CD14-positive monocyte (primary cell): ENCODE results near the gene SLC9A4. TPM values are rescaled to one million over a fixed set of nuclear protein-coding genes. Genes with fewer than 3 reads are reported as not detected.

ENCODE experiments used
- DNase-seq, 3 donors: peaks; one replicate each; pipeline ENCODE4 v3.0.0-alpha.2; 2011 to 2022
- H2AFZ ChIP-seq: 2 replicates; pipeline ENCODE4 v1.6.0; 2012; ENCODE audit warnings: mild to moderate bottlenecking, low read depth, low read length, inconsistent platforms; ENCODE audit not compliant: insufficient read depth, poor library complexity, severe bottlenecking
- H3K27ac ChIP-seq, 2 donors: 1 replicate in 1 of 2; 2 replicates in 1 of 2; pipeline ENCODE4 v1.5.1; 2012 to 2013; ENCODE audit warnings: low read length in 2 of 2, control low read depth in 1 of 2, inconsistent platforms in 1 of 2, low read depth in 1 of 2, mild to moderate bottlenecking in 1 of 2
- H3K27me3 ChIP-seq, 2 donors: one replicate each; pipeline versions ENCODE4 v1.6.0 to v1.6.1; 2011 to 2013; ENCODE audit warnings: low read length in 2 of 2; ENCODE audit not compliant: control insufficient read depth in 2 of 2, insufficient read depth in 2 of 2
- H3K36me3 ChIP-seq, 2 donors: replicated peaks in 1 of 2; 1 replicate in 1 of 2; 2 replicates in 1 of 2; pipeline versions ENCODE4 v1.5.1 to v1.6.1; 2012 to 2013; ENCODE audit warnings: low read length in 2 of 2, control low read depth in 1 of 2, inconsistent platforms in 1 of 2, mild to moderate bottlenecking in 1 of 2; ENCODE audit not compliant: insufficient read depth in 2 of 2, control insufficient read depth in 1 of 2
- H3K4me1 ChIP-seq, 2 donors: 1 replicate in 1 of 2; 2 replicates in 1 of 2; pipeline versions ENCODE4 v1.5.1 to v1.6.1; 2012 to 2013; ENCODE audit warnings: low read length in 2 of 2, control low read depth in 1 of 2, inconsistent platforms in 1 of 2, mild to moderate bottlenecking in 1 of 2, moderate library complexity in 1 of 2; ENCODE audit not compliant: insufficient read depth in 2 of 2, control insufficient read depth in 1 of 2
- H3K4me2 ChIP-seq: replicated peaks from 2 replicates; pipeline ENCODE3; 2012; ENCODE audit warnings: low read length, moderate library complexity, mild to moderate bottlenecking; ENCODE audit not compliant: poor library complexity, severe bottlenecking; ENCODE audit errors: extremely low read depth
- H3K4me3 ChIP-seq, 3 experiments: fragments of 200-600 bp in 1 of 3; sonication (generic) in 1 of 3; replicated peaks in 1 of 3; 1 replicate in 2 of 3; 2 replicates in 1 of 3; pipeline ENCODE4 v1.5.1; 2011 to 2013; ENCODE audit warnings: low read length in 3 of 3, mild to moderate bottlenecking in 3 of 3, control low read depth in 2 of 3, low read depth in 2 of 3, inconsistent platforms in 1 of 3, moderate library complexity in 1 of 3
- H3K79me2 ChIP-seq: 2 replicates; pipeline ENCODE4 v1.6.0; 2012; ENCODE audit warnings: mild to moderate bottlenecking, control low read depth, inconsistent platforms, low read length, moderate library complexity; ENCODE audit not compliant: insufficient read depth
- H3K9ac ChIP-seq: 2 replicates; pipeline ENCODE4 v1.6.0; 2017; ENCODE audit warnings: low read length, mild to moderate bottlenecking; ENCODE audit not compliant: insufficient read depth, poor library complexity, severe bottlenecking
- H3K9me3 ChIP-seq, 2 donors: replicated peaks in 1 of 2; 1 replicate in 1 of 2; 2 replicates in 1 of 2; pipeline versions ENCODE4 v1.5.1 to v1.6.1; 2012 to 2013; ENCODE audit warnings: low read length in 2 of 2, control low read depth in 1 of 2; ENCODE audit not compliant: control insufficient read depth in 1 of 2, insufficient read depth in 1 of 2
- H4K20me1 ChIP-seq: 2 replicates; pipeline ENCODE4 v1.6.0; 2012; ENCODE audit warnings: mild to moderate bottlenecking, low read length, control low read depth, moderate library complexity; ENCODE audit not compliant: insufficient read depth
- H3K27ac Mint-ChIP-seq, 7 donors: one replicate each; pipeline ENCODE4 v1.8.0; 2020; ENCODE audit warnings: mild to moderate bottlenecking in 7 of 7, mixed read lengths in 7 of 7, moderate library complexity in 6 of 7, inconsistent platforms in 2 of 7
- H3K27me3 Mint-ChIP-seq, 3 donors: one replicate each; pipeline ENCODE4 v1.8.0; 2021 to 2022; ENCODE audit warnings: low read depth in 3 of 3, mild to moderate bottlenecking in 3 of 3, mixed read lengths in 3 of 3, moderate library complexity in 3 of 3, inconsistent platforms in 1 of 3
- H3K36me3 Mint-ChIP-seq, 2 donors: one replicate each; pipeline ENCODE4 v1.8.0; 2020; ENCODE audit warnings: mixed read lengths in 2 of 2, inconsistent platforms in 1 of 2, mild to moderate bottlenecking in 1 of 2
- H3K4me1 Mint-ChIP-seq: one replicate; pipeline ENCODE4 v1.8.0; 2020; ENCODE audit warnings: mild to moderate bottlenecking, mixed read lengths
- H3K4me3 Mint-ChIP-seq, 2 donors: one replicate each; pipeline ENCODE4 v1.8.0; 2020; ENCODE audit warnings: mild to moderate bottlenecking in 2 of 2, mixed read lengths in 2 of 2, moderate library complexity in 1 of 2
- H3K9me3 Mint-ChIP-seq, 7 donors: one replicate each; pipeline ENCODE4 v1.8.0; 2020 to 2022; ENCODE audit warnings: mixed read lengths in 7 of 7, mild to moderate bottlenecking in 6 of 7, moderate library complexity in 6 of 7, inconsistent platforms in 2 of 7
- WGBS: methylation state at CpG from one replicate; pipeline ENCODE4 v1.1.5; 2013; ENCODE audit warnings: missing lambda C conversion rate; ENCODE audit not compliant: insufficient coverage; 5-methylcytosine and 5-hydroxymethylcytosine counted together
- intact Hi-C, 2 donors: fragments of 100-400 bp; cut with micrococcal nuclease; formaldehyde crosslinking; loops; one replicate each; pipeline versions ENCODE4 v1.15.0 to v1.15.1; 2023
- polyA plus RNA-seq, 3 donors: library from polyadenylated mRNA; depleted of rRNA in 1 of 3; unstranded in 2 of 3; stranded (reverse) in 1 of 3; fragments of 300-500 nt in 2 of 3; fragments of >200 nt in 1 of 3; fragmentation: Illumina TruSeq in 2 of 3; gene quantifications; 1 replicate in 2 of 3; 2 replicates in 1 of 3; pipeline ENCODE4 v1.2.3, GENCODE V29; 2012 to 2021
- TF ChIP-seq, protein P1 (sequence below): fragments of 200-600 bp; IDR thresholded peaks from one replicate; pipeline ENCODE4 v1.8.0; 2022; ENCODE audit warnings: antibody characterized with exemption, mild to moderate bottlenecking

Gene SLC9A4
- polyA plus RNA-seq, 3 donors = not detected

DNA sequence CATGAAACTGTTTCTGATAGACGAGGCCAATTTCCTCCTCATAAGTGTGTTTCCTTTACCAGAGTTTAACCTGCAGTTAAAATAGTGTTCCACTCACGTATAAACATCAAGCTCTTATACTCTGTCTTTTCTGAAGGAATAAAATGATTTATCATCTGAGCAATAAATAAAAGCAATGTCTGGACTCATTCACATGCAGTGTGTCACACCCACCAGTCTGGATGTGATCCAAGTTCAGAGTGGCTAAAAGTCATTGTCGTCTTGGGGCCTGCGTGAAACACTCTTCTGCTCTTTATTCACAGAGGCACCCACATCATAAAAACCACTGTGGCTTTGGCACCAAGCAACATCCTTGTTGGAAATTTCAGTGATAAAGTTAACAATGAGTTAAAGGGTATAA lies 19.5 kb upstream of the SLC9A4 start:
- H3K4me1 Mint-ChIP-seq = no peaks in the 10 kb centered on the region
- peaks cover 0 to 4% (median 2%) of the 10 kb centered on the region in 3 donors for H3K27me3 Mint-ChIP-seq
- H3K9ac ChIP-seq = no peak overlapping the region
- H4K20me1 ChIP-seq = no peaks in the 10 kb centered on the region
- no peak for DNase-seq
- no peaks in the 10 kb centered on the region for H3K9me3 ChIP-seq
- H3K36me3 Mint-ChIP-seq = no peaks in the 10 kb centered on the region
- H3K4me1 ChIP-seq = no peaks in the 10 kb centered on the region
- no peak overlapping the region for H3K4me3 Mint-ChIP-seq
- no peaks in the 10 kb centered on the region for H3K36me3 ChIP-seq
- no peaks in the 10 kb centered on the region for H3K79me2 ChIP-seq
- H3K27ac Mint-ChIP-seq = no peak overlapping the region
- no peak overlapping the region for H3K4me2 ChIP-seq
- TF ChIP-seq, protein P1, sequence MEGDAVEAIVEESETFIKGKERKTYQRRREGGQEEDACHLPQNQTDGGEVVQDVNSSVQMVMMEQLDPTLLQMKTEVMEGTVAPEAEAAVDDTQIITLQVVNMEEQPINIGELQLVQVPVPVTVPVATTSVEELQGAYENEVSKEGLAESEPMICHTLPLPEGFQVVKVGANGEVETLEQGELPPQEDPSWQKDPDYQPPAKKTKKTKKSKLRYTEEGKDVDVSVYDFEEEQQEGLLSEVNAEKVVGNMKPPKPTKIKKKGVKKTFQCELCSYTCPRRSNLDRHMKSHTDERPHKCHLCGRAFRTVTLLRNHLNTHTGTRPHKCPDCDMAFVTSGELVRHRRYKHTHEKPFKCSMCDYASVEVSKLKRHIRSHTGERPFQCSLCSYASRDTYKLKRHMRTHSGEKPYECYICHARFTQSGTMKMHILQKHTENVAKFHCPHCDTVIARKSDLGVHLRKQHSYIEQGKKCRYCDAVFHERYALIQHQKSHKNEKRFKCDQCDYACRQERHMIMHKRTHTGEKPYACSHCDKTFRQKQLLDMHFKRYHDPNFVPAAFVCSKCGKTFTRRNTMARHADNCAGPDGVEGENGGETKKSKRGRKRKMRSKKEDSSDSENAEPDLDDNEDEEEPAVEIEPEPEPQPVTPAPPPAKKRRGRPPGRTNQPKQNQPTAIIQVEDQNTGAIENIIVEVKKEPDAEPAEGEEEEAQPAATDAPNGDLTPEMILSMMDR = no peak
- WGBS = no CpG with 5 or more reads among the region's 4 CpGs
- H3K27me3 ChIP-seq = no peaks in the 10 kb centered on the region
- no peak overlapping the region for H3K27ac ChIP-seq
- no peak overlapping the region for H2AFZ ChIP-seq
- H3K9me3 Mint-ChIP-seq = peaks cover 0 to 9% (median 4%) of the 10 kb centered on the region in 7 donors
- intact Hi-C loops = loop anchor here in 1 of 2 donors (5.0 kb wide), 1 partner anchor 216 kb away; no protein-coding TSS in a partner anchor
- no peak overlapping the region for H3K4me3 ChIP-seq

DNA sequence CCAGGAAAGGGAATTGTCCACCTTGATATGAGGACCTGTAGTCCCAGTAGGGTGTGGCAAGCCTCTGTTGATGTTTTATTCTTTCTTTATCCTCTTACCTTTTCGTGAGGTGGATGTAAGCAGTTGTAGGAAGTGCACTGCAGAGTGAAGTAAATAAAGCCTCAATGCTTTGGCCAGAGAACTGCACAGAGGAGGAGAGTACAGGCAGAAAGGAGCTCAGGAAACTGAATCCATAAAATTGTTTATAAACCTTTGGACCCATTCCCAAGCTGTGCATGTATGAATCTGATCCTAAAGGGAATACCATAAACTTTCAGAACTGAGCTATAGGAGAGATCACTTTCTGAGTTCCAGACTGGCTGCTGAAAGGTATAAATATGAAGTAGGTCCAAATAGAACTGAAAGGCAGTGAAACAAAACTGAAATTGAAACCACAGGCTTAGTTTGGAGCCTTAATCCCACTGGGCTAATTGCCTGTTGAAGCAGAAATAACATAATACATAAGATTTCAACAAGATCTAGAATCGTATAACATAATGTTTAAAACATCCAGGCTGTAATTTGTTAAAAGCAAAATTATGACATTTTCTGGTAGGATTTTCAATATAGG lies 17.9 kb upstream of the SLC9A4 start:
- H3K27ac ChIP-seq = no peak overlapping the region
- Mint-ChIP-seq H3K4me1 (no peaks in the 10 kb centered on the region), H3K9me3 (peaks cover 0 to 9% (median 4%) of the 10 kb centered on the region in 7 donors), H3K27ac (no peak overlapping the region), H3K36me3 (no peaks in the 10 kb centered on the region), H3K27me3 (peaks cover 0 to 4% (median 3%) of the 10 kb centered on the region in 3 donors), H3K4me3 (no peak overlapping the region)
- H3K9ac ChIP-seq = no peak overlapping the region
- H2AFZ ChIP-seq = no peak overlapping the region
- no peaks in the 10 kb centered on the region for H3K9me3 ChIP-seq
- H3K4me2 ChIP-seq = no peak overlapping the region
- H3K4me1 ChIP-seq = no peaks in the 10 kb centered on the region
- TF ChIP-seq, protein P1 = no peak
- intact Hi-C loops = no loop called here
- H3K79me2 ChIP-seq = no peaks in the 10 kb centered on the region
- no CpG with 5 or more reads among the region's 2 CpGs for WGBS
- DNase-seq = no peak
- no peaks in the 10 kb centered on the region for H3K27me3 ChIP-seq
- H3K36me3 ChIP-seq = no peaks in the 10 kb centered on the region
- no peak overlapping the region for H3K4me3 ChIP-seq
- no peaks in the 10 kb centered on the region for H4K20me1 ChIP-seq
